Common myeloid progenitor, CD34-positive (primary cell): ENCODE measurements around the gene CHST10.

Source experiments
- CTCF ChIA-PET: fragments of 350-600 bp; sonication (Branson Sonifier 250); formaldehyde crosslinking; loops from one replicate; lab custom pipeline; 2021; ENCODE audit warnings: antibody characterized with exemption; lab: Charles Lee
- POLR2A ChIA-PET: fragments of 350-600 bp; sonication (Branson Sonifier 250); formaldehyde crosslinking; loops from one replicate; lab custom pipeline; 2021; ENCODE audit warnings: antibody characterized with exemption; lab: Charles Lee
- DNase-seq, 3 donors: peaks; one replicate each; pipeline versions ENCODE4 v3.0.0 to v3.0.0-alpha.2; 2013
- H3K27ac ChIP-seq, 2 experiments: 1 replicate in 1 of 2; 2 replicates in 1 of 2; pipeline ENCODE4 v1.7.0; 2013; ENCODE audit warnings: inconsistent platforms in 2 of 2, low read length in 2 of 2, mild to moderate bottlenecking in 2 of 2, low read depth in 1 of 2, moderate library complexity in 1 of 2; ENCODE audit not compliant: severe bottlenecking in 2 of 2, insufficient read depth in 1 of 2, poor library complexity in 1 of 2
- H3K27me3 ChIP-seq, 5 experiments: replicated peaks in 2 of 5; 1 replicate in 3 of 5; 2 replicates in 2 of 5; pipeline versions ENCODE4 v1.6.1 to v1.7.0; 2013; ENCODE audit warnings: low read length in 4 of 5, mild to moderate bottlenecking in 2 of 5, moderate library complexity in 2 of 5, inconsistent platforms in 1 of 5; ENCODE audit not compliant: insufficient read depth in 5 of 5, control insufficient read depth in 4 of 5
- H3K36me3 ChIP-seq, 4 experiments: 1 replicate in 2 of 4; 2 replicates in 2 of 4; pipeline versions ENCODE4 v1.6.1 to v1.7.0; 2013; ENCODE audit warnings: low read length in 3 of 4, control low read depth in 1 of 4, mild to moderate bottlenecking in 1 of 4; ENCODE audit not compliant: control insufficient read depth in 4 of 4, insufficient read depth in 4 of 4
- H3K4me1 ChIP-seq, 4 experiments: 1 replicate in 3 of 4; 2 replicates in 1 of 4; pipeline versions ENCODE4 v1.6.1 to v1.7.1; 2013; ENCODE audit warnings: low read length in 3 of 4, mild to moderate bottlenecking in 3 of 4, control low read depth in 1 of 4, inconsistent platforms in 1 of 4, moderate library complexity in 1 of 4; ENCODE audit not compliant: control insufficient read depth in 4 of 4, insufficient read depth in 4 of 4; ENCODE audit errors: control extremely low read depth in 1 of 4
- H3K4me3 ChIP-seq, 7 experiments: 1 replicate in 4 of 7; 2 replicates in 3 of 7; pipeline versions ENCODE4 v1.5.1 to v1.7.0; 2013; ENCODE audit warnings: mild to moderate bottlenecking in 7 of 7, low read length in 6 of 7, moderate library complexity in 6 of 7, inconsistent platforms in 2 of 7, low read depth in 2 of 7, control low read depth in 1 of 7; ENCODE audit not compliant: insufficient read depth in 4 of 7, control insufficient read depth in 1 of 7; ENCODE audit errors: extremely low read depth in 1 of 7
- H3K9me3 ChIP-seq, 5 experiments: 1 replicate in 4 of 5; 2 replicates in 1 of 5; pipeline versions ENCODE4 v1.6.1 to v1.7.1; 2013; ENCODE audit warnings: low read length in 4 of 5, mild to moderate bottlenecking in 2 of 5, inconsistent platforms in 1 of 5, low read depth in 1 of 5, moderate library complexity in 1 of 5; ENCODE audit not compliant: control insufficient read depth in 4 of 5, insufficient read depth in 2 of 5; ENCODE audit errors: control extremely low read depth in 1 of 5
- WGBS: methylation state at CpG from one replicate; pipeline ENCODE4 v1.1.5; 2013; ENCODE audit not compliant: insufficient coverage; 5-methylcytosine and 5-hydroxymethylcytosine counted together

The CHST10 gene

GRCh38 chr2:100446696-100447095 is 29.2 kb upstream of the CHST10 start:
- no peaks in the 10 kb centered on the region for H3K27me3 ChIP-seq
- H3K9me3 ChIP-seq = peaks cover 0 to 6% (median 0%) of the 10 kb centered on the region in 5 experiments
- no peak for DNase-seq
- H3K36me3 ChIP-seq = no peaks in the 10 kb centered on the region
- ChIA-PET CTCF (no interaction called here), POLR2A (no interaction called here)
- 100% methylated on average over 2 of the region's 2 CpGs for WGBS
- H3K4me3 ChIP-seq = no peak overlapping the region
- no peak overlapping the region for H3K27ac ChIP-seq
- H3K4me1 ChIP-seq = no peaks in the 10 kb centered on the region

GRCh38 chr2:100437751-100438150 is 20.3 kb upstream of the CHST10 start:
- Histone ChIP-seq H3K27me3 (peaks cover 0 to 2% (median 0%) of the 10 kb centered on the region in 5 experiments), H3K4me1 (no peaks in the 10 kb centered on the region), H3K36me3 (no peaks in the 10 kb centered on the region), H3K4me3 (no peak overlapping the region), H3K9me3 (no peaks in the 10 kb centered on the region), H3K27ac (no peak overlapping the region)
- ChIA-PET CTCF (no interaction called here), POLR2A (no interaction called here)
- 89% methylated on average over 5 of the region's 8 CpGs for WGBS
- DNase-seq = no peak

- ChIA-PET POLR2A (no interaction called here), CTCF (interaction anchor here (1.1 kb wide), 1 partner anchor 24 kb away, joined by 3 read pairs; no protein-coding TSS in a partner anchor)
- Histone ChIP-seq H3K4me3 (no peak overlapping the region), H3K9me3 (peaks cover 0 to 6% (median 0%) of the 10 kb centered on the region in 5 experiments), H3K36me3 (no peaks in the 10 kb centered on the region), H3K27me3 (peaks cover 0 to 2% (median 0%) of the 10 kb centered on the region in 5 experiments), H3K27ac (no peak overlapping the region), H3K4me1 (peaks cover 0 to 8% (median 2%) of the 10 kb centered on the region in 4 experiments)
- WGBS = 0% methylated on average over 1 of the region's 1 CpG
- peak in 2 of 3 donors; percentile 58 to 73 for DNase-seq
These were observed 12.3 kb upstream of the CHST10 start for GRCh38 chr2:100429726-100430125.

GRCh38 chr2:100427627-100428258 is 10.3 kb upstream of the CHST10 start:
- H3K4me1 ChIP-seq = peaks cover 0 to 8% (median 2%) of the 10 kb centered on the region in 4 experiments
- H3K4me3 ChIP-seq = no peak overlapping the region
- WGBS = no CpG with 5 or more reads among the region's 11 CpGs
- H3K27ac ChIP-seq = no peak overlapping the region
- H3K9me3 ChIP-seq = peaks cover 0 to 6% (median 0%) of the 10 kb centered on the region in 5 experiments
- DNase-seq = peak; percentile 67 to 87 (median 85)
- H3K36me3 ChIP-seq = no peaks in the 10 kb centered on the region
- ChIA-PET POLR2A (no interaction called here), CTCF (interaction anchor here (1.6 kb wide), 1 partner anchor 558 kb away, joined by 3 read pairs; no protein-coding TSS in a partner anchor)
- no peaks in the 10 kb centered on the region for H3K27me3 ChIP-seq

- H3K4me3 ChIP-seq = no peak overlapping the region
- DNase-seq = no peak
- H3K9me3 ChIP-seq = peaks cover 0 to 6% (median 0%) of the 10 kb centered on the region in 5 experiments
- 96% methylated on average over 10 of the region's 12 CpGs for WGBS
- CTCF ChIA-PET = interaction anchor here (1.6 kb wide), 1 partner anchor 559 kb away, joined by 3 read pairs; no protein-coding TSS in a partner anchor
- no peak overlapping the region for H3K27ac ChIP-seq
- peaks cover 0 to 8% (median 2%) of the 10 kb centered on the region in 4 experiments for H3K4me1 ChIP-seq
- no peaks in the 10 kb centered on the region for H3K36me3 ChIP-seq
- POLR2A ChIA-PET = no interaction called here
- no peaks in the 10 kb centered on the region for H3K27me3 ChIP-seq
These were observed 9.6 kb upstream of the CHST10 start for GRCh38 chr2:100427111-100427510.

- Histone ChIP-seq H3K36me3 (no peaks in the 10 kb centered on the region), H3K9me3 (peaks cover 0 to 6% (median 0%) of the 10 kb centered on the region in 5 experiments), H3K27ac (no peak overlapping the region), H3K4me3 (no peak overlapping the region), H3K4me1 (peaks cover 0 to 8% (median 2%) of the 10 kb centered on the region in 4 experiments), H3K27me3 (no peaks in the 10 kb centered on the region)
- WGBS = 93% methylated on average over 18 of the region's 18 CpGs
- no peak for DNase-seq
- CTCF ChIA-PET = interaction anchor here (1.6 kb wide), 1 partner anchor 9 kb away, joined by 3 read pairs; no protein-coding TSS in a partner anchor
- POLR2A ChIA-PET = interaction anchor here (0.6 kb wide), 1 partner anchor 725 kb away, joined by 3 read pairs; no protein-coding TSS in a partner anchor
These were observed 8.9 kb upstream of the CHST10 start for GRCh38 chr2:100426384-100426720.
